ENCODE results near the gene CDNF. TPM values are rescaled to one million over a fixed set of nuclear protein-coding genes. Genes with fewer than 3 reads are reported as not detected.

The CDNF gene
- total RNA-seq, 6 donors from 2014 or later = 0.89 to 34.6 (median 1.7) TPM

- H3K27ac ChIP-seq = no peak overlapping the region
- no peaks in the 10 kb centered on the region for H3K36me3 ChIP-seq
- H3K9me3 ChIP-seq = no peaks in the 10 kb centered on the region
- 85 to 97% methylated on average over 9 of the region's 9 CpGs for WGBS, 2 donors
- H3K4me3 ChIP-seq = no peak overlapping the region
- ATAC-seq (ENCODE audit: low FRiP score in 2 of 2) = no peak
- TF ChIP-seq POLR2A (IDR thresholded peaks at IDR 0.05) (no peak), POLR2AphosphoS5 (IDR thresholded peaks at IDR 0.05) (no peak), CTCF (IDR thresholded peaks at IDR 0.05) (no peak), EP300 (IDR thresholded peaks at IDR 0.05) (no peak)
- H3K27me3 ChIP-seq = no peaks in the 10 kb centered on the region
- DNase-seq = no peak
- H3K4me1 ChIP-seq = peaks cover 5 to 9% (median 7%) of the 10 kb centered on the region in 4 donors
These were observed 61.3 kb downstream of the CDNF start for GRCh38 chr10:14776546-14776945.

GRCh38 chr10:14775656-14776055 lies 62.2 kb downstream of the CDNF start:
- DNase-seq = no peak
- TF ChIP-seq POLR2AphosphoS5 (IDR thresholded peaks at IDR 0.05) = no peak
- TF ChIP-seq EP300 (IDR thresholded peaks at IDR 0.05) = no peak
- TF ChIP-seq POLR2A (IDR thresholded peaks at IDR 0.05) = no peak
- TF ChIP-seq CTCF (IDR thresholded peaks at IDR 0.05) = no peak
- H3K9me3 ChIP-seq = no peaks in the 10 kb centered on the region
- no peak overlapping the region for H3K4me3 ChIP-seq
- ATAC-seq (ENCODE audit: low FRiP score in 2 of 2) = no peak
- WGBS, 2 donors = 81 to 83% methylated on average over 3 of the region's 3 CpGs
- H3K36me3 ChIP-seq = no peaks in the 10 kb centered on the region
- no peak overlapping the region for H3K27ac ChIP-seq
- peaks cover 5 to 9% (median 7%) of the 10 kb centered on the region in 4 donors for H3K4me1 ChIP-seq
- no peaks in the 10 kb centered on the region for H3K27me3 ChIP-seq

- 94 to 95% methylated on average over 8 of the region's 8 CpGs for WGBS, 2 donors
These were observed 63.0 kb downstream of the CDNF start, which contains the start of gene FAM107B for GRCh38 chr10:14774797-14775196. Gene FAM107B (minus strand): TSS chr10:14774897. CDS start chr10:14774663, 234 bp downstream.

GRCh38 chr10:14774214-14774580 lies 63.6 kb downstream of the CDNF start:
- Histone ChIP-seq H3K27ac (no peak overlapping the region), H3K27me3 (no peaks in the 10 kb centered on the region)
- peak in 1 of 2 donors; percentile 62 for DNase-seq

More at GRCh38 chr10:14774797-14775196, 63.0 kb downstream of the CDNF start, which contains the start of gene FAM107B:
- H3K4me1 ChIP-seq = peaks cover 5 to 9% (median 7%) of the 10 kb centered on the region in 4 donors
- H3K9me3 ChIP-seq = no peaks in the 10 kb centered on the region
- no peak for TF ChIP-seq EP300 (IDR thresholded peaks at IDR 0.05)
- no peak for TF ChIP-seq POLR2A (IDR thresholded peaks at IDR 0.05)
- no peak for TF ChIP-seq CTCF (IDR thresholded peaks at IDR 0.05)
- TF ChIP-seq POLR2AphosphoS5 (IDR thresholded peaks at IDR 0.05) = no peak
- no peaks in the 10 kb centered on the region for H3K36me3 ChIP-seq
- H3K27me3 ChIP-seq = no peaks in the 10 kb centered on the region
- ATAC-seq (ENCODE audit: low FRiP score in 2 of 2) = no peak
- H3K27ac ChIP-seq = no peak within 1 kb of the TSS
- no peak for DNase-seq
- no peak within 1 kb of the TSS for H3K4me3 ChIP-seq

More at GRCh38 chr10:14774214-14774580, 63.6 kb downstream of the CDNF start:
- no peaks in the 10 kb centered on the region for H3K9me3 ChIP-seq
- ATAC-seq (ENCODE audit: low FRiP score in 2 of 2) = no peak
- no peaks in the 10 kb centered on the region for H3K36me3 ChIP-seq
- peaks cover 4 to 8% (median 6%) of the 10 kb centered on the region in 4 donors for H3K4me1 ChIP-seq
- TF ChIP-seq POLR2A (IDR thresholded peaks at IDR 0.05) = no peak
- no peak for TF ChIP-seq POLR2AphosphoS5 (IDR thresholded peaks at IDR 0.05)
- no peak for TF ChIP-seq EP300 (IDR thresholded peaks at IDR 0.05)
- TF ChIP-seq CTCF (IDR thresholded peaks at IDR 0.05) = no peak
- no peak overlapping the region for H3K4me3 ChIP-seq
- WGBS, 2 donors = 92 to 94% methylated on average over 22 of the region's 22 CpGs
